CD4-positive, alpha-beta T cell (primary cell): ENCODE results near the gene MVP. TPM values are rescaled to one million over a fixed set of nuclear protein-coding genes. Genes with fewer than 3 reads are reported as not detected.
A peak's percentile ranks its signal among the peaks of the same experiment; 100 is the strongest.

ENCODE experiments used
- ATAC-seq: fragments of 200-7000 bp; cut with Tn5 transposase; one replicate; pipeline ENCODE4 v1.10.0; 2022; ENCODE audit warnings: mild to moderate bottlenecking; ENCODE audit not compliant: poor library complexity
- CTCF ChIA-PET: fragments of 350-600 bp; sonication (Branson Sonifier 250); formaldehyde crosslinking; loops from one replicate; lab custom pipeline; 2021; ENCODE audit warnings: antibody characterized with exemption, inconsistent platforms; lab: Charles Lee
- POLR2A ChIA-PET: fragments of 350-600 bp; sonication (Branson Sonifier 250); formaldehyde crosslinking; loops from one replicate; lab custom pipeline; 2021; ENCODE audit warnings: antibody characterized with exemption, inconsistent platforms; lab: Charles Lee
- DNase-seq, 14 experiments: peaks; one replicate each; pipeline ENCODE4 v3.0.0-alpha.2; 2013 to 2020; ENCODE audit warnings: mixed read lengths in 2 of 14
- H3K27ac ChIP-seq, 2 donors: one replicate each; pipeline versions ENCODE4 v1.5.1 to v1.7.0; 2013; ENCODE audit warnings: low read length in 2 of 2, low read depth in 1 of 2, mild to moderate bottlenecking in 1 of 2
- H3K27me3 ChIP-seq, 2 experiments: 1 replicate in 1 of 2; 2 replicates in 1 of 2; pipeline versions ENCODE4 v1.6.1 to v1.7.0; 2013; ENCODE audit warnings: low read length in 2 of 2, control low read depth in 1 of 2, mild to moderate bottlenecking in 1 of 2, moderate library complexity in 1 of 2; ENCODE audit not compliant: insufficient read depth in 2 of 2, control insufficient read depth in 1 of 2
- H3K36me3 ChIP-seq: one replicate; pipeline ENCODE4 v1.6.1; 2013; ENCODE audit warnings: low read length, control low read depth; ENCODE audit not compliant: insufficient read depth
- H3K4me1 ChIP-seq: one replicate; pipeline ENCODE4 v1.6.1; 2013; ENCODE audit warnings: low read length, control low read depth; ENCODE audit not compliant: insufficient read depth
- H3K4me3 ChIP-seq: one replicate; pipeline ENCODE4 v1.5.1; 2013; ENCODE audit warnings: mild to moderate bottlenecking, low read length, moderate library complexity
- H3K9me3 ChIP-seq, 2 experiments: 1 replicate in 1 of 2; 2 replicates in 1 of 2; pipeline versions ENCODE4 v1.6.1 to v1.7.0; 2013; ENCODE audit warnings: low read length in 2 of 2, mild to moderate bottlenecking in 2 of 2, control low read depth in 1 of 2, moderate library complexity in 1 of 2; ENCODE audit not compliant: control insufficient read depth in 1 of 2, insufficient read depth in 1 of 2
- H3K27ac Mint-ChIP-seq: one replicate; pipeline ENCODE4 v1.8.0; 2020; ENCODE audit warnings: mixed read lengths
- H3K27me3 Mint-ChIP-seq: one replicate; pipeline ENCODE4 v1.8.0; 2021; ENCODE audit warnings: mixed read lengths
- H3K36me3 Mint-ChIP-seq: one replicate; pipeline ENCODE4 v1.8.0; 2021; ENCODE audit warnings: low read depth, mixed read lengths
- H3K4me1 Mint-ChIP-seq: one replicate; pipeline ENCODE4 v1.8.0; 2021; ENCODE audit warnings: low read depth, mixed read lengths
- H3K4me3 Mint-ChIP-seq: one replicate; pipeline ENCODE4 v1.8.0; 2020; ENCODE audit warnings: mild to moderate bottlenecking, mixed read lengths
- H3K9me3 Mint-ChIP-seq: one replicate; pipeline ENCODE4 v1.8.0; 2020; ENCODE audit warnings: mixed read lengths
- CTCF ChIP-seq: fragments of 200-600 bp; IDR thresholded peaks from one replicate; pipeline ENCODE4 v1.8.0; 2022; ENCODE audit warnings: antibody characterized with exemption, mild to moderate bottlenecking
- intact Hi-C, 2 experiments: fragments of 100-400 bp; cut with DNase I in 1 of 2; cut with micrococcal nuclease in 1 of 2; formaldehyde crosslinking; loops; one replicate each; pipeline versions ENCODE4 v1.15.1 to v1.9.0; 2023 to 2025; cut with DNase I, micrococcal nuclease
- total RNA-seq, 174 experiments: library from RNA in 2 of 174; stranded (reverse) in 2 of 174; gene quantifications; one replicate each; pipeline ENCODE4 v1.2.3 and lab custom pipeline; 2021 to 2026

MVP gene
- total RNA-seq, 2 experiments from 2014 or later, result 115 to 118 TPM

- peak overlapping the region; percentile 84 for H3K4me3 Mint-ChIP-seq
- no peaks in the 10 kb centered on the region for H3K27me3 Mint-ChIP-seq
- ATAC-seq (no peak), DNase-seq (no peak)
- H3K4me3 ChIP-seq, result no peak overlapping the region
- intact Hi-C loops, result loop anchor here in 1 of 2 experiments (5.0 kb wide), 1 partner anchor 38 kb away; the partner anchor contains the start of gene CDIPT
- no peaks in the 10 kb centered on the region for H3K27me3 ChIP-seq
- ChIA-PET CTCF (interaction anchor here (0.7 to 7.3 kb wide), 5 partner anchors 8 to 124 kb away, joined by 3 to 49 read pairs (median 19); partner anchors contain the start of genes KIF22 and PAGR1), POLR2A (interaction anchor here (0.6 to 7.0 kb wide), 6 partner anchors 10 to 519 kb away, joined by 3 to 105 read pairs (median 4); partner anchors contain the start of genes ASPHD1, KIF22, PAGR1 and PRRT2)
- no peaks in the 10 kb centered on the region for H3K9me3 Mint-ChIP-seq
- peaks cover 29% of the 10 kb centered on the region for H3K36me3 Mint-ChIP-seq
- TF ChIP-seq CTCF, result no peak
- peak overlapping the region in 1 of 2 donors; percentile 40 for H3K27ac ChIP-seq
- peak overlapping the region; percentile 83 for H3K27ac Mint-ChIP-seq
- H3K36me3 ChIP-seq, result peaks cover 15% of the 10 kb centered on the region
- no peaks in the 10 kb centered on the region for H3K9me3 ChIP-seq
- H3K4me1 Mint-ChIP-seq, result peaks cover 80% of the 10 kb centered on the region
- peaks cover 100% of the 10 kb centered on the region for H3K4me1 ChIP-seq
Observed at GRCh38 chr16:29824589-29825144, 4.4 kb downstream of the MVP start.

GRCh38 chr16:29825145-29826044 lies 5.1 kb downstream of the MVP start:
- CTCF ChIA-PET, result interaction anchor here (1.3 to 7.3 kb wide), 5 partner anchors 9 to 125 kb away, joined by 3 to 49 read pairs (median 19); partner anchors contain the start of genes KIF22 and PAGR1
- H3K4me1 ChIP-seq, result peaks cover 100% of the 10 kb centered on the region
- DNase-seq (peak in 6 of 14 experiments; percentile 18 to 64 (median 48)), ATAC-seq (peak; percentile 22)
- Mint-ChIP-seq H3K4me3 (peak overlapping the region; percentile 84), H3K36me3 (peaks cover 29% of the 10 kb centered on the region), H3K27me3 (no peaks in the 10 kb centered on the region), H3K9me3 (no peaks in the 10 kb centered on the region), H3K27ac (peak overlapping the region; percentile 83), H3K4me1 (peaks cover 79% of the 10 kb centered on the region)
- TF ChIP-seq CTCF, result no peak
- intact Hi-C loops, result loop anchor here in 1 of 2 experiments (2.0 to 5.0 kb wide), 2 partner anchors 19 to 37 kb away; partner anchors contain the start of genes CDIPT and MAZ
- H3K9me3 ChIP-seq, result no peaks in the 10 kb centered on the region
- peak overlapping the region; percentile 14 to 40 for H3K27ac ChIP-seq
- POLR2A ChIA-PET, result interaction anchor here (0.9 to 7.0 kb wide), 10 partner anchors 11 to 148 kb away, joined by 3 to 105 read pairs (median 8); partner anchors contain the start of genes KIF22, MAZ, PAGR1 and PRRT2
- peaks cover 19% of the 10 kb centered on the region for H3K36me3 ChIP-seq
- peak overlapping the region; percentile 13 for H3K4me3 ChIP-seq
- no peaks in the 10 kb centered on the region for H3K27me3 ChIP-seq

- no peak overlapping the region for H3K4me3 ChIP-seq
- DNase-seq (no peak), ATAC-seq (no peak)
- ChIA-PET CTCF (interaction anchor here (0.6 to 7.3 kb wide), 7 partner anchors 10 to 126 kb away, joined by 3 to 49 read pairs (median 5); partner anchors contain the start of gene PAGR1), POLR2A (interaction anchor here (0.9 to 7.0 kb wide), 14 partner anchors 12 to 239 kb away, joined by 3 to 105 read pairs (median 6); partner anchors contain the start of genes ALDOA, CDIPT, HIRIP3 and KIF22)
- Mint-ChIP-seq H3K4me1 (peaks cover 75% of the 10 kb centered on the region), H3K27me3 (no peaks in the 10 kb centered on the region), H3K36me3 (peaks cover 32% of the 10 kb centered on the region), H3K4me3 (peak overlapping the region; percentile 85), H3K27ac (peak overlapping the region; percentile 83), H3K9me3 (no peaks in the 10 kb centered on the region)
- no peaks in the 10 kb centered on the region for H3K9me3 ChIP-seq
- H3K36me3 ChIP-seq, result peaks cover 28% of the 10 kb centered on the region
- H3K4me1 ChIP-seq, result peaks cover 94% of the 10 kb centered on the region
- no peak for TF ChIP-seq CTCF
- H3K27ac ChIP-seq, result peak overlapping the region in 1 of 2 donors; percentile 14
- intact Hi-C loops, result loop anchor here in 1 of 2 experiments (2.0 to 5.0 kb wide), 2 partner anchors 20 to 36 kb away; partner anchors contain the start of genes CDIPT and MAZ
- no peaks in the 10 kb centered on the region for H3K27me3 ChIP-seq
Observed at GRCh38 chr16:29826342-29826695, 6.1 kb downstream of the MVP start.
